KMS-11 (cell line): ENCODE data around the gene WNT3A.

Experiments used
- H2AFZ ChIP-seq: fragments of 200-600 bp; sonication (generic); 2 replicates; pipeline ENCODE4 v1.6.1; 2016; ENCODE audit warnings: antibody characterized with exemption, mixed run types, low read depth
- H3K27ac ChIP-seq: fragments of 200-600 bp; sonication (generic); 2 replicates; pipeline ENCODE4 v1.6.1; 2016; ENCODE audit warnings: mild to moderate bottlenecking, mixed run types
- H3K27me3 ChIP-seq: fragments of 200-600 bp; sonication (generic); 2 replicates; pipeline ENCODE4 v1.6.1; 2017; ENCODE audit warnings: mild to moderate bottlenecking, low read depth, mixed run types, moderate library complexity; ENCODE audit not compliant: insufficient read depth
- H3K36me3 ChIP-seq: fragments of 200-600 bp; sonication (generic); 2 replicates; pipeline ENCODE4 v1.6.1; 2017; ENCODE audit warnings: mild to moderate bottlenecking, mixed run types; ENCODE audit not compliant: insufficient read depth
- H3K4me1 ChIP-seq: fragments of 200-600 bp; sonication (generic); 2 replicates; pipeline ENCODE4 v1.6.1; 2016; ENCODE audit warnings: mild to moderate bottlenecking, low read depth, mixed run types; ENCODE audit not compliant: poor library complexity, severe bottlenecking
- H3K4me2 ChIP-seq: fragments of 200-600 bp; sonication (generic); 2 replicates; pipeline ENCODE4 v1.7.0; 2016; ENCODE audit warnings: mild to moderate bottlenecking, mixed run types
- H3K4me3 ChIP-seq: fragments of 200-600 bp; sonication (generic); IDR thresholded peaks from 2 replicates; pipeline ENCODE4 v1.6.1; 2017; ENCODE audit warnings: low read depth, low read length, mixed read lengths; ENCODE audit not compliant: insufficient read depth
- H3K79me2 ChIP-seq: fragments of 200-600 bp; sonication (generic); 2 replicates; pipeline ENCODE4 v1.6.1; 2016; ENCODE audit warnings: low read depth, mixed run types; ENCODE audit not compliant: insufficient read depth
- H3K9ac ChIP-seq: fragments of 200-600 bp; sonication (generic); 2 replicates; pipeline ENCODE4 v1.6.1; 2016; ENCODE audit warnings: mild to moderate bottlenecking, mixed run types
- H4K20me1 ChIP-seq: fragments of 200-600 bp; sonication (generic); 2 replicates; pipeline ENCODE4 v1.6.1; 2016; ENCODE audit warnings: mild to moderate bottlenecking, mixed run types; ENCODE audit not compliant: insufficient read depth
- TF ChIP-seq, protein P1 (sequence below): fragments of 200-600 bp; sonication (generic); conservative IDR thresholded peaks from 2 replicates; pipeline ENCODE4 v1.6.1; 2017; ENCODE audit warnings: low read depth, mild to moderate bottlenecking, antibody characterized with exemption, low read length, moderate library complexity, mixed read lengths

Gene WNT3A

DNA sequence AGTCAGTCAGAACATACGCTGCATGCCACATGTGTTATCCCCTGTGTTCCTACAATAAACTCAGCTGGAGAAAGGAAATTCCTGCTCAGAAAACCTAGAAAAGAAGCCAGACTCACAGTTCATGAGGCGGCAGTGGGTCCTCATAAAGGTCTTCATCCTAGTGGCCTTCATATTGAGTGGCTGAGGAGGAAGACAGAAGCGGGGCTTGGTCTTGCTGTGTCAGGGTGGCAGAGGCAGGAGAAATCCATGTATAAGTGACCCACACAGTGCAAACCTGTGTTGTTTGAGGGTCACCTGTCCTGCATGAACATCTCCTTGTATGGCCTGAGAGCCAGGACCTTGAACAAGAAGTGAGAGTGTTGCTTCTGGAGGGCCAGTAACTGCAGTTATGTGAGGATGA is 4.0 kb upstream of the WNT3A start:
- Histone ChIP-seq H3K4me2 (no peak overlapping the region), H3K27ac (no peak overlapping the region), H3K4me1 (no peaks in the 10 kb centered on the region), H4K20me1 (no peaks in the 10 kb centered on the region), H2AFZ (no peak overlapping the region), H3K36me3 (no peaks in the 10 kb centered on the region), H3K79me2 (no peaks in the 10 kb centered on the region), H3K27me3 (peaks cover 18% of the 10 kb centered on the region; the same call in 1 of the 2 replicates), H3K9ac (no peak overlapping the region), H3K4me3 (no peak overlapping the region)
- TF ChIP-seq, protein P1, sequence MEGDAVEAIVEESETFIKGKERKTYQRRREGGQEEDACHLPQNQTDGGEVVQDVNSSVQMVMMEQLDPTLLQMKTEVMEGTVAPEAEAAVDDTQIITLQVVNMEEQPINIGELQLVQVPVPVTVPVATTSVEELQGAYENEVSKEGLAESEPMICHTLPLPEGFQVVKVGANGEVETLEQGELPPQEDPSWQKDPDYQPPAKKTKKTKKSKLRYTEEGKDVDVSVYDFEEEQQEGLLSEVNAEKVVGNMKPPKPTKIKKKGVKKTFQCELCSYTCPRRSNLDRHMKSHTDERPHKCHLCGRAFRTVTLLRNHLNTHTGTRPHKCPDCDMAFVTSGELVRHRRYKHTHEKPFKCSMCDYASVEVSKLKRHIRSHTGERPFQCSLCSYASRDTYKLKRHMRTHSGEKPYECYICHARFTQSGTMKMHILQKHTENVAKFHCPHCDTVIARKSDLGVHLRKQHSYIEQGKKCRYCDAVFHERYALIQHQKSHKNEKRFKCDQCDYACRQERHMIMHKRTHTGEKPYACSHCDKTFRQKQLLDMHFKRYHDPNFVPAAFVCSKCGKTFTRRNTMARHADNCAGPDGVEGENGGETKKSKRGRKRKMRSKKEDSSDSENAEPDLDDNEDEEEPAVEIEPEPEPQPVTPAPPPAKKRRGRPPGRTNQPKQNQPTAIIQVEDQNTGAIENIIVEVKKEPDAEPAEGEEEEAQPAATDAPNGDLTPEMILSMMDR: no peak

DNA sequence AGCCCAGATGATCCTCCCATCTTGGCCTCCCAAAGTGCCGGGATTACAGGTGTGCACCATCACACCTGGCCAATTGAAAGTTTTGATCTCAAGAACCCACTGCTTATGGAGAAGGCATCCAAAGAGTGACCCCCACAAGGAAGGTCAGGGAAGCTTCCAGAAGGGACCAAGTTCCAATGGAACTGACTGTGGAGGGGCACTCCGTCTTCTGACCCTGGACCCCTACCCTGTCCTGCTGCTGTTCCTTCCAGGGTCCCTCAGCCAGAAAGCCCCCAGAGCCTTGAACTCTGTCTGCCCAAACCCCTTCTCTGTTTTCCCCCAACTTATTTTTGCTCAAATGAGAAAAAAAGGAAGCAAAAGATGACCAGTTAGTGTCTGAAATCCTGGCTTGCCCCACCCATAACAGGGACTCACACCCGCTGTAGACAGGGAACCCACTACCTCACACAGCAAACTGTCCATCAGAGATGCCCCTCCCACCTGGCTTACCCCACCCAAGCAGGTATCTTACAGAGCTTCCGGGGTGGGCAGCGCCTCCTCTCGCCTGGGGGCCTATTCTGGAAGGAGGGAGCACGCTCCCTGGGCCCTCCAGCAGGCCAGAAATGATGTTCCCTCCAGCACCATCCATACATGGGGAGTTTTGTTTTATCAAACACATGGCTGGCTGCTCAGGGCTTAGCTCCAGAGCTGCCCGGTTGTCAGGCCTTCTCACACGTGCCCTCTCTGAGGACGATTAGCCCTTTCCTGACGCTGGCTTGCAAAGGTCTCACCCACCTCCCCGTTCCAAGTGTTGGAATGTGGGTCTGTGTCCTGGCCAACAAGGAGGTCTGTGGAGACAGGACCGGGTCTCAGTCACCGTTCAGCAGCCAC is 3.1 kb upstream of the WNT3A start:
- Histone ChIP-seq H3K27ac (no peak overlapping the region), H3K9ac (no peak overlapping the region), H2AFZ (no peak overlapping the region), H3K4me1 (no peaks in the 10 kb centered on the region), H3K4me3 (no peak overlapping the region), H4K20me1 (no peaks in the 10 kb centered on the region), H3K79me2 (no peaks in the 10 kb centered on the region), H3K36me3 (no peaks in the 10 kb centered on the region), H3K4me2 (no peak overlapping the region), H3K27me3 (peaks cover 21% of the 10 kb centered on the region; the same call in 1 of the 2 replicates)
- TF ChIP-seq, protein P1: no peak

DNA sequence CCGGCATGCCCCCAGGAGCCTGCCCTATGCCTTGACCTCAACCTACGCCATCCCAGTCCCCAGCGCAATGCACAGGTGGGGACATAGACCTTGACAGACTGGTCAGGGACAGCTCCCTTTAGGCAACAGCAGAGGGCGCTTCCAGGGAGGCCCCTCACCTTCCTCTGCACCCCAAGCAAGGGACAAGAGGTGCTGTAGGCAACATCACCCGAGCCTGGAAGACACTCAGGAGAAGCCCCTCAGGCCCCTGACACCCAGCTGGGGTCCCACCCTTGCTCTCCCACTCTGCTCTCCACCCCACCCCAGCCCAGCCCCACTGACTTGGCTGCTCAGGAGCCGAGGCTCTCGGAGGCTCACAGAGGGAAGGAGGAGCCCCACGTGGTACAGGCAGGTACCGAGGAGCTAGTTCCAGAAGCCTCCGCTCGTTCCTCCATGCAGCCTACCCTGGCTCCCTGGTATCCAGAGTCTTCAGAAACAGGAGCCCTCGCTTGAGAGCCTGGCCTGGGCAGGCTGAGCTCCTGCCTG is 2.4 kb upstream of the WNT3A start:
- Histone ChIP-seq H4K20me1 (no peaks in the 10 kb centered on the region), H3K4me2 (no peak overlapping the region), H2AFZ (no peak overlapping the region), H3K4me1 (peaks cover under 1% of the 10 kb centered on the region), H3K36me3 (no peaks in the 10 kb centered on the region), H3K27ac (no peak overlapping the region), H3K79me2 (no peaks in the 10 kb centered on the region), H3K4me3 (no peak overlapping the region), H3K27me3 (peaks cover 28% of the 10 kb centered on the region; the same call in 1 of the 2 replicates), H3K9ac (no peak overlapping the region)
- TF ChIP-seq, protein P1: no peak

DNA sequence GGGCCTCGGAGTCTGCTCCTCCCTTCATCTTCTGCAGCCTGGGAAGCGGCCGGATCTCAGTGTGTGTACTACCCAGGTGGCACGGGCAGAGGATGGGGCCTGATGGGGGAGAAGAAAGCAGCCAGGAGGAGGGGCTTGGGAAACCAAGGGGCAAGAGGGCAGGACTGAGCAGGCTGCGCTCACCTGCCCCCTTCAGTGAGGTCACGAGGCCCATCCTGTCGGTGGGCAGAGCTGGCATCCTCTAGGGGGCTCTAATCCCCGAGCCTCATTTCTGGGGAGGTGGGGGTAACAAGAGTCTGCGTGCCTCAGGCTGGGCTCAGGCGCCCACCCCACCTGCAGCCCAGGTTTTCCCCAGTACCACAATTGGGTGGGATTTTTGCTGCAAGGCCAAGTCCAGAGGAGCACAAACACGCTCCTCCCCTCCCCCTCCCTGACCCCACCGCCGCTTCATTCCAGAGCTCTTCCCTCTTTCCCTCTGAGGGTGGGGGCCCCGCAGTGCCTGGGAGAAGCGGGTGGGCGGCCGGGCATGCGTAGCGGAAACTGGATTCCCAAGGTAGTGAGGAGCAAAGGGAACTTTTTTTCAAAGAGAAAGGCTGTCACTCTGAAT is 1.8 kb upstream of the WNT3A start:
- Histone ChIP-seq H3K9ac (no peak overlapping the region), H3K4me2 (no peak overlapping the region), H3K4me3 (no peak overlapping the region), H3K79me2 (no peaks in the 10 kb centered on the region), H3K4me1 (peaks cover 3% of the 10 kb centered on the region), H3K36me3 (no peaks in the 10 kb centered on the region), H3K27ac (no peak overlapping the region), H2AFZ (no peak overlapping the region), H4K20me1 (no peaks in the 10 kb centered on the region), H3K27me3 (peaks cover 32% of the 10 kb centered on the region; the same call in 1 of the 2 replicates)
- TF ChIP-seq, protein P1: no peak
